NT2/D1 (cell line): Measurements from ENCODE around the gene LRP1-AS.
A peak's percentile ranks its signal among the peaks of the same experiment; 100 is the strongest.

ENCODE experiments used
- DNase-seq: peaks from one replicate; pipeline ENCODE4 v3.0.0-alpha.2; 2011; ENCODE audit warnings: low read depth, low spot score
- H3K27me3 ChIP-seq: 2 replicates; pipeline ENCODE4 v1.6.0; 2011; ENCODE audit warnings: mild to moderate bottlenecking; ENCODE audit not compliant: insufficient read length, insufficient read depth
- H3K36me3 ChIP-seq: 2 replicates; pipeline ENCODE4 v1.6.1; 2011; ENCODE audit warnings: mild to moderate bottlenecking, low read length, mixed read lengths; ENCODE audit not compliant: insufficient read depth, insufficient read length
- H3K4me1 ChIP-seq: 2 replicates; pipeline ENCODE4 v1.5.1; 2011; ENCODE audit not compliant: insufficient read depth, insufficient read length
- H3K4me3 ChIP-seq: 2 replicates; pipeline ENCODE4 v1.5.1; 2011; ENCODE audit warnings: low read depth; ENCODE audit not compliant: insufficient read length
- H3K9ac ChIP-seq: 2 replicates; pipeline ENCODE4 v1.6.0; 2011; ENCODE audit warnings: low read depth; ENCODE audit not compliant: insufficient read length
- H3K9me3 ChIP-seq: 2 replicates; pipeline ENCODE4 v1.5.1; 2011; ENCODE audit warnings: mild to moderate bottlenecking, low read length; ENCODE audit not compliant: insufficient read depth
- SUZ12 ChIP-seq: IDR thresholded peaks from 2 replicates; pipeline ENCODE4 v1.6.1; 2011; ENCODE audit not compliant: insufficient read length, insufficient read depth; ENCODE audit errors: extremely low read depth
- YY1 ChIP-seq: IDR thresholded peaks from 2 replicates; pipeline ENCODE4 v1.6.1; 2011; ENCODE audit not compliant: insufficient read length, insufficient read depth
- ZNF274 ChIP-seq: IDR thresholded peaks from 2 replicates; pipeline ENCODE4 v1.6.1; 2011; ENCODE audit warnings: mild to moderate bottlenecking, low read depth, low read length

LRP1-AS gene

GRCh38 chr12:57148469-57149244 lies 1.2 kb upstream of the LRP1-AS start:
- Histone ChIP-seq H3K9me3 (no peaks in the 10 kb centered on the region), H3K36me3 (peaks cover 89% of the 10 kb centered on the region), H3K4me1 (peaks cover 33% of the 10 kb centered on the region), H3K27me3 (no peaks in the 10 kb centered on the region), H3K4me3 (no peak overlapping the region), H3K9ac (no peak overlapping the region)
- TF ChIP-seq SUZ12 (no peak), ZNF274 (no peak), YY1 (no peak)
- no peak for DNase-seq

DNA sequence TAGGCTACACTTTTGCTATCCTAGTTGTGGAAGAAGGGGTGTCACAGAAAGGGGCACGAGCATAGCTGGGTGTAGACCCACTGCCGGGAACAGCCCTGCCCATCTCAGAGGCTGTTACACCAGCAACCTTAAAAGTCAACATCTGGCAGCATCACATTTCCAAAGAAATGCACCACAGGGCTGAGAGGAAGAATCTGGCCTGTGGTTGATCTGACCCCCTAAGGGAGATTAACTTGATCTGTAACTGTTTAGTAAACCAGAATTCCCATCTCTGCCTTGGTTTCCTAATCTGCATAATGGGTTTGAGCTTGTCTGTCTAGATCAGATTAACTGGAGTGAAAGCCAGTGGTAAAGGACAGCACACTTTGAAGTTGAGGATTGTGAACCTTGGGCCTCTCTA lies 1.3 kb downstream of the LRP1-AS start:
- peaks cover 26% of the 10 kb centered on the region for H3K4me1 ChIP-seq
- no peak for TF ChIP-seq SUZ12
- peaks cover 92% of the 10 kb centered on the region for H3K36me3 ChIP-seq
- no peak for DNase-seq
- no peak overlapping the region for H3K9ac ChIP-seq
- H3K4me3 ChIP-seq: no peak overlapping the region
- no peaks in the 10 kb centered on the region for H3K9me3 ChIP-seq
- H3K27me3 ChIP-seq: no peaks in the 10 kb centered on the region

DNA sequence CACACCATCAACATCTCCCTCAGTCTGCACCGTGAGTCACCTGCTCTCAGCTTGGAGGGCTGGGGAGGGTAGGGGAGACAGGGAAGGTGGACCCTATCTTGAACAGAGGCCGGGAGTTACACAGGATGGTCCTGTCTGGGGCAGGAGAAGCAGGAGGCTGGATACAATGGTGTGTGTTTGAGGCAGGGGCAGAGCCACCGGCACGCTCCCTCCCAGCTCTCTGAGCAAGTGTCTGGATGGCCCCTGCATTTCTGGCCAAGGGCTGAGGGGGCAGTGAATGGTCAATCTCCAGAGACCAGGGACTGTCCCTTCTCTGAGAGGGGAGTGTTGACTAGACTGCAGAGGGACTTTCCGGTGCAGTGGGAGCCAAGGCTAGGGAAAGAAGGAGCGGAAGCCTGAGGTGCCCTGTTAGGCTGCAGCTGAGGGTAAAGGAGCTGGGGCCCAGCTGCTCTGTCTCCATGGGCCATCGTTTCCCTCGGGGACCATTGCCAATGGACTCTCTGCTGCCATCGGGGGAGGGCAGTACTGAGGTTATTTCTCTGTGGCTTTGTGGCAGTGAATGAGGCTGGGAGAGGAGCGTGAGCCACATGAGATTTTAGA lies 1.9 kb downstream of the LRP1-AS start:
- no peaks in the 10 kb centered on the region for H3K27me3 ChIP-seq
- peaks cover 92% of the 10 kb centered on the region for H3K36me3 ChIP-seq
- H3K4me1 ChIP-seq: peaks cover 26% of the 10 kb centered on the region

GRCh38 chr12:57143454-57143853 lies 4.0 kb downstream of the LRP1-AS start:
- Histone ChIP-seq H3K4me1 (peaks cover 24% of the 10 kb centered on the region), H3K9me3 (no peaks in the 10 kb centered on the region), H3K4me3 (no peak overlapping the region), H3K36me3 (peaks cover 96% of the 10 kb centered on the region), H3K27me3 (no peaks in the 10 kb centered on the region), H3K9ac (peak overlapping the region; percentile 3)
- TF ChIP-seq SUZ12: no peak
- no peak for TF ChIP-seq ZNF274
- no peak for TF ChIP-seq YY1
- no peak for DNase-seq

More for the DNA sequence above, 1.9 kb downstream of the LRP1-AS start:
- no peak for DNase-seq
- TF ChIP-seq YY1 (no peak), SUZ12 (no peak), ZNF274 (no peak)
- Histone ChIP-seq H3K4me3 (no peak overlapping the region), H3K9me3 (no peaks in the 10 kb centered on the region), H3K9ac (no peak overlapping the region)

DNA sequence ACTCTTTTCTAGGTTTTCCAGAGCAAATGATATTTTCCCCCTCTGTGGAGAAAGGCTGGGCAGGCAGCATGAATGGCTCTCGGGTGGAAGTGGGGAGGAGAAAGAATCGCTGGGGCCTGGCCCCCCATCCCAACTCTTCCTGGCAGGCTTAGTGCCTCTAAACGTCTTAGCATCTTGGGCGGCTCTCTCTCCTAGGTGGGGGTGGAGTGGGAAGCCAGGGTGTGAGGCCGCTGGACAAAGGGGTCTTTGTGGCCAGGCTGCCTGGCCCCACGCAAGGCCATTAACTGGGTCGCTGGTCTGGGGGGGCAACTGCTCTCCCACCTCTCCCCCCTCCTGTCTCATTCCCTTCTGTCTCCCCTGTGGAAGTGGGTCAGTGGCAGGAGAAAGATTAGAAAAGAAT lies 4.7 kb downstream of the LRP1-AS start:
- H3K27me3 ChIP-seq: no peaks in the 10 kb centered on the region
- no peak for DNase-seq
- no peak overlapping the region for H3K4me3 ChIP-seq
- no peaks in the 10 kb centered on the region for H3K9me3 ChIP-seq
- TF ChIP-seq YY1 (no peak), ZNF274 (no peak), SUZ12 (no peak)
- H3K36me3 ChIP-seq: peaks cover 95% of the 10 kb centered on the region
- no peak overlapping the region for H3K9ac ChIP-seq
- peaks cover 22% of the 10 kb centered on the region for H3K4me1 ChIP-seq

DNA sequence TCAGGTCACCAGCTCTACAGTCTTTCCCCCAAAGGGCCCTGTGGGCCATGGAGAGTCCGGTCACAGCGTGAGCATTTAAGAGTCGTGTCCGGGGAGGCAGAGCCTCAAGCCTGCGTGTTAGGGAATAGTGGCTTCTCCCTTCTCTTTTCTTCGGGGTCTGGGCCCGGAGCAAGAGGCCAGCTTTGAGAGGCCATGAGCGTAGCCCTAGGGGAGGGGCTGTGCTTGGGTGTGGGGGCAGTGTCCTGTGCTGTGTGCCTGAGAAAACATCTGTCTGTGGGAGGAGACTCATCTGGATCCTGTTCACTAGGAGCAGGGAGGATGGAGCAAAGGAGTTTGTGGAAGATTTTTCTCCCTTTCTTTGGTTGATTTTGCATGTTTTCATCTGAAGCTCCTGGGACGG lies 5.3 kb downstream of the LRP1-AS start:
- Histone ChIP-seq H3K36me3 (peaks cover 93% of the 10 kb centered on the region), H3K27me3 (no peaks in the 10 kb centered on the region), H3K9me3 (no peaks in the 10 kb centered on the region), H3K4me1 (peaks cover 17% of the 10 kb centered on the region), H3K9ac (peak overlapping the region; percentile 21), H3K4me3 (no peak overlapping the region)
- DNase-seq: no peak
- TF ChIP-seq ZNF274 (no peak), YY1 (no peak), SUZ12 (no peak)

DNA sequence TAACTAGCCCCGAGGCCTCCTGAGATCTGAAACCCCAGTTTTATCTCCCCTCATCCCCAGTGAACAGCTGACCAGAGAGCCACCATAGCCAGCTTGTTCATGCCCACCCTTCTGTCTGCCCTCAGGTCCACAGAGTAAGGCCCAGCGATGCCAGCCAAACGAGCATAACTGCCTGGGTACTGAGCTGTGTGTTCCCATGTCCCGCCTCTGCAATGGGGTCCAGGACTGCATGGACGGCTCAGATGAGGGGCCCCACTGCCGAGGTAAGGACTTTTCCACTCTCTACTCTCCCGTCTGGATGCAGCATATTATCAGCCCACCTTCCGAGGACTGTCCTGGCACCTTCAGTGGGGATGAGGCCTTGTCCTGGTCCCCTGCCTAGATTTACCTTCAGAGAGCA lies 6.2 kb downstream of the LRP1-AS start:
- H3K36me3 ChIP-seq: peaks cover 89% of the 10 kb centered on the region
- H3K9me3 ChIP-seq: no peaks in the 10 kb centered on the region
- no peak for TF ChIP-seq YY1
- TF ChIP-seq SUZ12: no peak
- no peak for TF ChIP-seq ZNF274
- H3K27me3 ChIP-seq: no peaks in the 10 kb centered on the region
- H3K4me1 ChIP-seq: peaks cover 10% of the 10 kb centered on the region
- DNase-seq: no peak
- H3K9ac ChIP-seq: peak overlapping the region; percentile 42
- H3K4me3 ChIP-seq: no peak overlapping the region
